Cerebellar cortex (tissue), 1 donor: ENCODE measurements around the gene DDN.

Experiments
- DNase-seq: peaks from one replicate; pipeline ENCODE4 v3.0.0-alpha.2; 2015; ENCODE audit warnings: low spot score

Gene DDN

DNA sequence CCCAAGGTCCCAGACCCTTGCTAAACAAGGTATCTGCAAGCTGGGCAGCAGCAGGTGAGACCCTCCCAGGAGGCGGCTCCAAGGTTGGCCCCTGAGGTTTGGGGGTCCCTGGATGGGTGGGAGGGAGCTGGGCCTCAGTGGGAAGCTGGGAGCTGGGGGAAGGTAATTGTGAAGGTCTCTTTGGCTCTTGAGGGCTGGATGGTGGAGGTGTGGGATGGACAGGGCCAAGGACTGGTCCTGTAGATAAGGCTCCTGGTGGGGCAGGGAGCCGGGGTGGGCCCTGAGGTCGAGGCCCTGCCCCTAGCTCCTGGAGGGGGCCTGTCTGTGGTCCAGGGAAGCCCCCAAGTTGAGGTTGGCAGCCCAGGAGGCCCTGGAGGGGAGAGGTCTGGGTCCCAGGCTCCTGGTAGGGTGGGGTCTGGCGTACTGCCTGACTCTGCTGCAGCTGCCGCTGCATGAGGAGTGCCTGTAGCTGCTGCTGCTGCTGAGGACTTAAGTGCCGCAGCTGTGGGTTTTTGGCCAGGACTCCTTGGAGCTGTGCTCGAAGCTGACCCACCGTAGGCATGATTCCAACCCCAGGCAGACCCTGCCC lies 32.5 kb upstream of the DDN start:
- no peak for DNase-seq

DNA sequence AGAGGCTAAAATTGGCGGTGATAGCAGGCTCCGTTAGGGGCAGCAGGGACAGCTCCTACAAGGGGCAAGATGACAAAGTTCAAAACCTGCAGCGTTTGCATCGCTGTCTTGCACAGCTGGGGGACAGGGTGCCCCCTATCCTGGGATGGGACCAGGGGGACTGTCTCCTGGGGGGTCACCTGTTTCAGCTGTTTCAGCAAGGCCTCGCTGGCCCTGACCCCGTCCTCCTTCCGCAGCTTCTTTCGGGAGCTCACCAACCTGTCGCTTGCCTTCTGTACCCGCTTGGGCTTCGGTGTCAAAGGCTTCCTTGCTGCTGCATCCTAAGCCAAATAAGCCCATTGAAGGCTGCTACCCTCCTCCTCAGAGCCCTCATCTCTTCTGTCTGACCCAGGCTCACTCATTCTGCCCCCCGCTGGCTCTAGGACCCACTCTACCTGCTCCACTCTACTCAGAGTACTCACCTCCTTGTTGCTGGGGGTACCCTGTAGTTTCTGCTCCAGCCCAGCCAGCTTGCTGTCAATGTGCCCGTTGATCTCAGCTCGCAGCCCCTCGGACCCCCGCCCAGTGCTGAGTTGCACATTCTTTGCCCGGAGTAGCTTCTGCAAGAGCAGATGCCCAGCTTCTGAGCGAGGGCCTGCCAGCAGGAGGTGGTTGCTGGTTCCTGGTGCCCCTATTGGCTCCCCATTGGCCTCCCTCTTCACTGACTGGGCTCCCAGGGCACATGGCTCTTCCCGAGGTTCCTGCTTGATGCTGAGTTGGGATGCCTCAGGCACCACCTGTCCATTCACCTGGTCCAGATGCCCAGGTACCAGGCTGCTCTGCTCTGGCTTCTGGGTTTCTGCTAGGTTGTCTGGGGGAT lies 31.8 kb upstream of the DDN start:
- no peak for DNase-seq

DNA sequence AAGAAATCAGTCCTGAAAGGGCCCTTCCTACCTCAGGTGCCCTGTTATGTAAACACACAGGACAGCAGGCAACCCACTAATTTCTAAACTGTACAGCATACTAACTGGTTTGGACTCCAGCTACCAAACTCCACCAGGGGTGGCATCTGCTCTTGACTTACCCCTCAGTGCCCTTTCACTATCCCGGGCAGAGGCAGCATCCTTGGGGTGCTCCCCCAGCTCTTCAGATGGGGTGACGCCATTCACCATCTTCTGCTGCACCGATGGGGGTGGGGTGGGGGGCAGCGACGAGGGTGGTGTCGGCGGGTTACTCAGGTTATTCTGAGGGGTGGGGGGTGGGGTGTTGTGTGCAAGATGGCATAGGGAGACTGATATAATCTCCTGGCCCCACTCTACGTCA lies 30.9 kb upstream of the DDN start:
- no peak for DNase-seq

DNA sequence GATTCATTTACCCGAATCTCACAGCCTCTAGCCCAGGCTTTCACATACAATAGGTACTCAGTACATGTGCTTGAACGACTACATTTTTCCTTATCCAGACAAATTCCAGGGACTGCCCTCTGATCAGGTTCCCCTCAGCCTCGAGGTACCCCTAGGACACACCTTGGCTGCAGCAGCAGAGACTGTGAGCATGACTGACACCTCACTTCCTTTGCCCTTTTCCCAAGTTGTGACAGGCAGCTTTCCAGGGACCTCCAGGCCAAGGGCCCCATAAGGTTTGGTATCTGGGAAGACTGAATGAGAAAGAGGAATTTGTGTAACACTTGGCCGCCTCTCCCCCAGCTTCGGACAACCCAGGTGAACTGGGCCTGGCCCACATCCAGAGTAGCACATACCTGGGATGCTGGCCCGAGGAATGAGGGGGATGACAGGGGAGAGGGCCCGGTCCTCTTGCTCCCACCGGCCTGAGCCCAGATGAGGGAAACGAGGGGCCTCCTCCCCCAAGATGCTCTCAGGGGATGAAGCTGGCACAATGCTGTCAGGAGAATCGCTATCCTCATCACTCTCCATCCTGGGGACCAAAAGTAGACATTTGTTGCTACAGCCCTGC lies 29.6 kb upstream of the DDN start:
- DNase-seq, result no peak

DNA sequence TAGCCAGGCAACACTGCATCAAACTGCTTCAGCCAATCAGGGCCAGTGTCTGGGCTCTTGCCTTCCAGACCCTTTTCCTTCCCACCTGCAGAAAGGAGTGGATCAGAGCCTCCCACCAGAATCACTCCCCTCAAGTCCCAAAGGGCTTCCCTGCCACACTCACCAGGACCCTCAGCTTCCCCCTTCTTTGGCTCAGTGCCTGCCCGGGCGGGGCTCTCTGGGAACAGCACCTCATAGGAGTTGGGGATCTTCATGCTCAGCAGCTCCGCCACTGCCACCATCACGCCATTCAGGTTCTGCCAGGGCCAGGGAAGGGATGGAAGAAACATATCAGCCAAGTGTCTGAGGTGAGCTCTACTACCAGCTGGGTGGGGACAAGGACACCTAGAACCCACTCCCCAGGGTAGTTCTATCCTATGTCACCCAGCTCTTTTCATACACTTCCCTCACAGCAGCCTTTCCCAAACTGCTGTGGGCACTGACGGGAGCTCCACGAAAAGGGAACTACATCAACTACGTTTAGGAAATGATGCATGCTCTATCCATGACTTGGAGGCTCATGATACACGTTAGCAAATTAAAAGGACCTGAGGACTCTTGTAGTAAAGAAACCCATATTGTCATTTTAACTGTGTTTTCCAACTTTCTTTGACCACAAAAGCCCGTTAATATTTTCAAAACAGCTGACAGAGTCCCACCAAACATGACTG lies 28.8 kb upstream of the DDN start:
- DNase-seq, result no peak

DNA sequence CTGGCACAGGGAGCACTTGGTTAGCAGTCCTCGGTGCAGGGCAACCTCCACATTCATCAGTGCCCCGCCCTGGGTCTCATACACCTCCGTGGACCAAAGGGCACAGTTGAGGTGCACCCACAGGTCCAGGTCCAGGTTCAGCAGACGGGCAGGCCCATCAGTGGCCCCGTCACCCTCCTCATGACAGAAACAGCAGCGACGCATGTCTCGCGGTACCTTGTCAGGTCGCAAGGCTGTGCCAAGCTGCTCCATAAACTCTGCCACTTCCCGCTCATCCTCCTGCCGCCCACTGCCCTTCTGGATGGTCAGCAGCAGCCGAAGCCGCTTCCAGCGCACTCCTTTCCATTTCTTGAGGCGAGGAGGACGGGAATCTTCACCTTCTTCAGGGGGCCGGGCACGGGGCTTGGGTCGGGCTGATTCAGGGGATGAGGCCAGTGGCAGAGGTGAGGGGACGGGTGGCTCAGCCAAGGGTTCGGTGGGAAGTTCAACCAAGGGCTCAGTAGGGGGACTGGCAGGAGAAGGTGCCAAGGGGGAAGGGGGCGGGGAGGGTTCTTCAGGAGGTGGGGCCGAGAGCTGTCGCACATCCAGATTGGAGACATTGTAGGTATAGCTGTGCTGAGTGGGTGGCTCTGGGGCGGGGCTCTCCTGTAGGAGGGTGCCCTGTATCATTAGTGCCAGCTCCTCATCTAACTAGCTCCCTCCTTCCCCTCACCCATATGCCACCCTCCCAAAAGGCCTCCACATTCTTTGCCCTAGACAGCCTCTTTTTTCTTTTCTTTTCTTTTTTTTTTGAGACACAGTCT lies 27.7 kb upstream of the DDN start:
- no peak for DNase-seq

DNA sequence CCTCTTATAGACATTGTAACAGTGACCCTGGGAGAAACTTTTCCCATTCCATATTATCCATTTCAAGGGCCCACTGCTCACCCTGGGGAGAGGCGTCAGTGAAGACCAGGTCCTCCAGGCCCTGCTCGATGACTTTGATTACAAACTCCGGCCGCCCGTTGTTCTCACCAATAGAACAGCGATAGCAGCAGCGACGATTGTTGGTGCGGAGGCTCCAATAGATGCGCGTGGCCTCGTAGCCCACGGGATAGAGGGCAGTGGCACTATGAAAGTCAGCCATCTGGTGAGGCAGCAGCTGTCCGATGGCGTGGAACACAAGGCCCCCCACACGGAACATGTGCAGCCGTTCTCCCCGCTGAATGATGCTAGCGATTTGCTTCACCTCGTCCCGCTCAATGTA lies 26.9 kb upstream of the DDN start:
- no peak for DNase-seq

DNA sequence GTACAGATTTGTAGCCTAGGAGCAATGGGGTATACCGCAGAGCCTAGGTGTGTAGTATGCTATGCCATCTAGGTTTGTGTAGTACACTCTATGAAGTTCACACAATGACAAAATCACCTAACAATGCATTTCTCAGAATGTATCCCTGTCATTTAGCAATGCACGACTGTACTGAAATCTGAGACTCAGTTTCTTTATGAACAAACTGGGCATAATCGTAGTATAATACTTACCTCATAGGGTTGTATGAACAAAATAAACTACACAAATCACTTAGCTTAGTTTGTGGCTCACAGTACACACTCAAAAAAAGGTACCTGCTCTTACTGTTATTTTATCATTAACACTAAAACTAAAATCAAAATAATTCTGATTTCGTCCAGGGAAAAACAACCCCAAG lies 26.3 kb upstream of the DDN start:
- no peak for DNase-seq

DNA sequence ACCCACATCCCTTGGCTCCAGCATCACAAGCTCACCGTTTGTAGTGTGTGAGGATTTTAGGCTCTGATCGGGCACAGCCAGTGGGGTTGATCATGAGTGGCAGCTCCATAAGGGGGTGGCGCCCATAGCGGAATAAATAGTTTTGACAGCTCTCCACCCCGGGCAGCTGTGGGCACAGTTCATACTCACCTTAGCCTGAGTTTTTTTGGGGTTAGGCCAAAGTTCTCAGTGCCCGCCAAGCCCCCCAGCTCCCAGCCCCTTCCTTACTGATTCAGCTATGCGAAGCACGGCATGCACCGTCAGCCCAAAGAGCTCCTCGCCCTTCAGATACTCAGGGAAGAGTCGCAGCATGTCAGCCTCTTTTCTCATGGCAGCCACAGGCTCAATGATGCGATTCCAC lies 25.4 kb upstream of the DDN start:
- DNase-seq, result no peak

DNA sequence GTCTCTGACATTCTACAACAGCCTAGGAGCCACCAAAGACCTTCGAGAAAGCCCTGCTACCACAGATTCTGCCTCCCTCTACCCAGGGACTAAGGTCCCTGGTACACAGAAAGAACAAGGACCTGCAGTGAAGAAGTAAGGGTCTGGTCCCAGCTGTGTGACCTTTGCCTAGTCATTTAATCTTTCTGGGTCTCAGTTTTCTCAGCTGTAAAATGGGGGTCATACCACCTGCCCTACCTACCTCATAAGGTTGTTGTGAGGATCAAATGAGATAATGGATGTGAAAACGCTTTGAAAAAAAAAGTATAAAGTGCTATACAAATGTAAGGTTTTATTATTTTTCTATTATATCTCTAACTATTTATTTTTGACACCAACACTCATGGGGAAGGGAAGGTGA lies 24.6 kb upstream of the DDN start:
- DNase-seq, result no peak

DNA sequence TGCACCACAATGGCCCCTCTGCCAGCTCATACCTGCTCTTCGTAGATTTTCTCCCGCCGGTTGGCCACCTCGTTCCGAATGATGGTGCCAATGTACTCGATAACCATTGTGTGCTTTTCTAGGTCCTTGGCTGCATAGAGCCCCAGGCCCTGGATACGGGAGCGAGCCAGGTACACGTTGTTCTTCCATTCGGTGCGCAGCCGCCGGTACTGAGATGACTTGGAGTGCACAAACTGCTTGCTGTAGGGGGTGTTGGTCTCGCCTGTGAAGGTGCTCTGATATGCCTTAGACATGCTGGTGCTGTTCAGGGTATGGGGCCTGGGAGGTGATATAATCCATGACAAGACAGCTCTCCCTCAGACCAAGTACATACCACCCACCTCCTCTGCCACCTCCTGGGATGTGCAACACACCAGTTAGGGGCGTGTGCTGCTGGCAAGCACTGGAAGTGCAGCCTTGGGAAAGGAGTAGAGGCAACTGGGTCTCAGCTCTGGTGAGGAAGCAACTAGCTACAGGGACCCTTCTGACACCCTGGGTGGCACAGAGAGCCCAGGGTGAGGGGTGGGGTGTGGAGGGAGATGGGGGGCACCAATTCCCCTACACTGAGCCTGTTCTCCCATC lies 23.5 kb upstream of the DDN start:
- DNase-seq, result peak; percentile 12

DNA sequence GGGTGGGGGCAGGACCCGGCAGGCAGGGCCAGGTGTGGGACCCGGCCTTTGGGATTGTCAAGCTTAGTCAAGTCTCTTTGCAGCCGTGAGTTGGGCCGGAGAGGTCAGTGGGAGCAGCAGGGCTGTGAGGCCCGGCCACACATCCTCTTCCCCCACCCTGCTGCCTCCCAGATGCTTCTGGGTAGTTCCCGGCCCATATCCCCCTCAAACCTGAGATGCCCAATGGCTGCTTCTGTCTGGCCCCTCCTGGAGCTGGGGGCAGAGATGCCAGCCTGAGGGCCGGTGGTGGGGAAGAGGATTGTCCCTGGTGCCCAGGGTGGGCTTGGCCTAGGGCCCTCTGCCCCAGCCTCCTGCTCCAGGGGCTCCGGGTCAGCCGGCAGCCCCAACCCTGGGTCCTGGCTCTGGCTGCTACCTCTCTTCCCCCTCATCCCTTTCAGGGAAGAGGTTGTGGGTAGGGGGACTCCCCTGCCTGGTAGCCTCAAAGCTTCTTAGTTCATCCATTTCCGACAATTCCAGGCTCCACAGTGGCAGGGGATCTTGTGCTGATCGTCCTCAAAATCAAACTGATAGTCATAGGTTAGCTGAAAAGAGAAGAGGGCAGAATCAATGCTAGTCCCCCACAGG lies 22.2 kb upstream of the DDN start:
- DNase-seq, result no peak

DNA sequence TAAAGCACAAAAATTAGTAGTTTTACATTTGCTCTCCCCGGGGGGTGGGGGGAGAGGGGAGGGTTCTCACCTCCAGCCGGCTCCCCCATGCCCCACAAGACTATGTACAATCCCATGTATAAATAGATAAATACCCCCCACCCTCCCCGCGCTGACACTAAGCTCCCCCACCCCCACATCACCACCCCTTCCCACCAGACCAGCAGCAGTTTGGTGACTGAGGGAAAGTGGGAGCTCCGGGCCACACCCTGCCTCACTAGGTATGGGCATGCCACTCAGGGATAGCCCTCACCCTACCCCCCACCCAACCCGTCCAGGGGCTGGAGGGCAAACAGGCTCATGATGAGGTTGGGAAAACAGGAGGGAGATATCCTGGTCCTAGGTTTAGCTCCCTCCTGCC lies 21.3 kb upstream of the DDN start:
- no peak for DNase-seq

DNA sequence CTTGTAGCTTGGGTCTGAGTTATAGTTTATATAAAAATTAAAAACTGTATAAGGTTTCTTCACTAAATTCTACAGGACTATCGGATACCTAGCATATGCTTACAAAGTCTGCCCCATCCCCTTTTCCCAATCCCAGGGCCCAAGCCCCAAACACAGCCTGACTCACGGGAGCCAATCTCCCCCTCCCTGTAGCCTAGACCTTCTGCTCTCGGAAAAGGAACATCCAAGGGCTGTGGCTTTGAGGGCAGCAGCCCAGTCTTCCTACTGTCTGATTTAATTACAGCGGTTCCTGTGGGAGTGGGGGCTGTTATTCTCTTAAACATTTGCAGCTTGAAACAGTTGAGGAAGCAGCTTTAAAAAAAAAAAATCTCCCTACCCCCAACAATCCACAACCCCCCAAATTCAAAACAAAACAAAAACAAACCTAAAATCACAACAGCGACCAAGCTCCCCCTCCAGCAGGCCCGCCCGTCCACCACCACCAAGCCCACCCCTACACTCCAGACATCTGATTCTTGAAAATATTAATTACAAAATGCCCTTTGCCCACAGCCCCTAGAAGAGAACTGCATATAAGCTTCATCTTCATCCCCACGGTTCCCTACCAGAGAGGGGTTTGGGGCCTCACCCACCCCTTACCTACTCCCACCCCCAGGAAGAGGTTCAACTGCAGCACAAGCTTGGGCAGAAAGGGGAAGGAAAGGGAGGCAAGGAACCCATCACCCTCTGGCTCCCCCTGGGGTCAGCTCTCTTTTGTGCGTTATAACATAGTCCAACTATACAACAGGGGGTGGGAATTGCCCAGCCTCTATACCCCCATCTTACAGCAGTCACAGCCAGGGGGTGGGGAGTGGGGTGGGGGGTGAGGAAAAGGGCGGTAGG lies 20.5 kb upstream of the DDN start:
- DNase-seq, result peak; percentile 46

DNA sequence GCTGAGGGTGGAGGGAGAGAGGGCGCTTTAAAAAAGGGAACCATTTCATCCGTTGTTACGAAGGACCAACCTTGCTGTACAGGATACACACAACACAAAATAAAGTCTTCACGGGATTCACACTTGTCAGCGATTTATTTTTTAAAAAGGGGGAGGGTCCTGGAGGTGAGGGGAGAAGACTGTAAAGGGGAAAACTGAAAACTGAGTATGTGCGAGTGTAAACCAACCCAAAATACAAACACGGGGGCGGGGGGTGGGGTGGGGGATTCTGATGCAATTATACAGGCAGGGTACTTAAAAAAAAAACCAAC lies 19.9 kb upstream of the DDN start:
- DNase-seq, result no peak

DNA sequence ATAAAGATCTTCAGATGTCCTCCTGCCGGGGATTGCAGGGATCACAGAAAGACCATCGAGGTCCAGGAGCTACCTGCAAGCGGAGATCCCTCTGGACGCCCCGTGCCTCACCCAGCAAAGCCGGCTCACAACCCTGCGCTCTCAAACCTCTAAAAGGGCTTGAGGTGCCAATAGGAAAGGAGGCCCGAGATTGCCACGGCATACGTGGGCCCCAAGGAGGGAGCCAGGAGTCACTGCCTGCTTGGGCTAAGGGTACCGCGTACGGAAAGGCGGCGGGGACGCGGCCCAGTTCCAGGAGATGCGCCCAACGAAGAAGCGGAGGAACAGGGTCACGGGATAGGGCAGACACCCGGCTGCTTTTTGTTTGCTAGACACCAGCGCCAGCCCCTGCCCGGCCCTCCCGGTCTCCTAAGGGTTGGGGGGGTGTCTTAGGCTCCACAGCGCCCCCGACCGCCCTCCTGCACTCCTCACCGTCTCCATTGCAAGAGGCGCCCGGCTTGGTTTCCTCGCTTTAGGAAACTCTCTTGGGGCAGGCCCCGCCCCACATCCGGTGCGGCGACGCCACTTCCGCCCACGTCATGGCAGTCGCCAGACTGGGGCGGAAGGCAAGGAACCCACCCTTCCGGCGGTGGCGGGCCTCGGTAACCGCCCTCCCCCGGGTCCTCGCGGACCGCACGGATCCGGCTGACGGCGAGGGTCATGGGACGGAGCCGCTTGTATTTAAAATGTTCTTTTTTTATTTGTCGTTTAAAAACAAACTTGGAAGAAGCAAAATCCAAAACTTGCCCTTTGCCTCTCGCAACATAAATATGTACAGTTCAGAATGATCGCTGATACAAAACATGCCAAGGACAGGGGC lies 19.3 kb upstream of the DDN start, which contains the start of gene PRKAG1:
Gene PRKAG1, minus strand, starts transcription at position 516 of the 859 bp plus-strand sequence. Its CDS starts 36 bp downstream, at position 480.
- DNase-seq, result peak; percentile 97

DNA sequence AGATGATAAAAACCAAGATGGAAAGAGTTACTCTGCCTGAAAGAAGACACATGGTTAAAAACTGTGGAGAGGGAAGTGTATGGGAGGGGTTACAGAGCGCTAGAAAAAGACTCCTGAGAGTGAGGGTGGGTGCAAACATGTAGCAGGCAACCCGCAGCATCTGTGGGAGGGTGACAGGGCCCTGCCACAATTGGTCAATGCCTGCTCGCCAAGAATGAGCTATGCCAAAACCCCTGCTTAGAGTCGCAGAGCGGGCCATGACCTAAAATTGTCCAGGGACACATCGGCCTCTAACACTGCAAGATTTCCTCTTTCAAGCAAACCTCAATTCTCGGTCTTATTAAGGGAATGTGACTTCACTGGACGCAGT lies 18.7 kb upstream of the DDN start:
- DNase-seq, result no peak

DNA sequence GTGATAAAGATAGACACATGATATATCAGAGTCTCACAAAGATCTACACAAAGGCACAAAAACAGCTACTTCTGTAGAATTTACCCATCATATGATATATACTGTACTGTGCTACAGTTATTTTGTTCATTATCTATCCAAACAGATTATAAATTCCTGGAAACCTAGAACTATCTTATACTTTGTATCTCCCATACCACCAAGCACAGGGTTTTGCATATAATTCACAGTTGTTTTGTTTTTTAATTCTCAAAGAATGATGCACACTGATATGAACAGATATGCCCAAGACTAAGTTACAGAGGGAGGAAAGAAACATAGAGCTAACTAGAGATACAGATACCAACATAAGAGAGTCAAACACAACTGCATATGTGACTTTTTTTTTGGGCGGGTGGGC lies 16.0 kb upstream of the DDN start:
- no peak for DNase-seq

DNA sequence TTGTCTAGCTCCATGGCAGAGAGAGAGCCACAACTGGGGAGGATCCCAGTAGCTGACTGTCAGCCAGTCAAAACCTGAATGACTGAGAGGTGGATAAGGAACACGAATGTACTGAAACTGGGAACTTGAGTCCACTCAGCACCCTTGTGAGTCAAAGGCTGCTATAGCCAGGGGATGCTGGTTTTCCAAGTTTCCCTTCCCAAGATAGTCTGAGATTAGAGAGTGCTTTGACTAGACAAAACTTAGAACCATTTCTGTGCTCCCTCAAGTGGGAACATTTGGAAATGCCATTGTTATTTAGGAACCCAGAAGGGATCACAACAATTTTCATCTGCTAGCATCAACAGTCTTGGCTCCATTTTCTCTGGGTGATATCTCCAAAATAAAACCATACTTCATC lies 15.4 kb upstream of the DDN start:
- peak; percentile 29 for DNase-seq
